Measurements from ENCODE around the gene SLC12A7. TPM values are rescaled to one million over a fixed set of nuclear protein-coding genes. Genes with fewer than 3 reads are reported as not detected.
A peak's percentile ranks its signal among the peaks of the same experiment; 100 is the strongest.

Gene SLC12A7
- total RNA-seq, 6 experiments from 2014 or later: 0.07 to 0.09 (median 0.09) TPM; not detected in 3

DNA sequence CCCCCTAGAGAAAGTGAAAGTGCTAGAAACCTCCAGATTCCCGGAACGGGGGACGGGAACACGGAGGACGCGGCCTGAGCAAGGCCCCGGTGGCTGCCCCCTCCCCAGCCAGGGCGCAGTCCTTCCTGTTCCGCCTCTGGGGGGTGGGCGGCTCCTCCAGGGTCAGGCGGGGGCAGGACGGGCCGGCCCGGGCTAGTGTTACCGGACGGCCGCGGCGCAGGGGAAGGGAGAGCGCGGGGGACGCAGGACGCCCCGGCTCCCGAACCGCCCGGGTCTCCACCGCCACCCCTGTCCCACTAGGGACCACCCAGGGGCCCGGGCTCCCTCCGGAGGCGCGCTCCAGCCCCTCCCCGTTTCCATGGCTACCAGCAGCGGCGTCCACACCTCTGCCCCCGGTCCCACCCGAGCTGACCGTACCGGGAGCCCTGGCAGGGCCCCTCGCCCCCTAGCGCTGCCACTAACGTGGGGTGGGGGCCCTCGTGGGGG is 579 bp downstream of the SLC12A7 start:
- Mint-ChIP-seq H3K4me3 (peak overlapping the region; percentile 84), H3K27ac (no peak overlapping the region), H3K9me3 (no peaks in the 10 kb centered on the region), H3K27me3 (ENCODE audit: insufficient read depth) (peaks cover 26% of the 10 kb centered on the region), H3K36me3 (ENCODE audit: low read depth) (no peaks in the 10 kb centered on the region), H3K4me1 (ENCODE audit: low read depth) (no peaks in the 10 kb centered on the region)
- TF ChIP-seq, protein P1, sequence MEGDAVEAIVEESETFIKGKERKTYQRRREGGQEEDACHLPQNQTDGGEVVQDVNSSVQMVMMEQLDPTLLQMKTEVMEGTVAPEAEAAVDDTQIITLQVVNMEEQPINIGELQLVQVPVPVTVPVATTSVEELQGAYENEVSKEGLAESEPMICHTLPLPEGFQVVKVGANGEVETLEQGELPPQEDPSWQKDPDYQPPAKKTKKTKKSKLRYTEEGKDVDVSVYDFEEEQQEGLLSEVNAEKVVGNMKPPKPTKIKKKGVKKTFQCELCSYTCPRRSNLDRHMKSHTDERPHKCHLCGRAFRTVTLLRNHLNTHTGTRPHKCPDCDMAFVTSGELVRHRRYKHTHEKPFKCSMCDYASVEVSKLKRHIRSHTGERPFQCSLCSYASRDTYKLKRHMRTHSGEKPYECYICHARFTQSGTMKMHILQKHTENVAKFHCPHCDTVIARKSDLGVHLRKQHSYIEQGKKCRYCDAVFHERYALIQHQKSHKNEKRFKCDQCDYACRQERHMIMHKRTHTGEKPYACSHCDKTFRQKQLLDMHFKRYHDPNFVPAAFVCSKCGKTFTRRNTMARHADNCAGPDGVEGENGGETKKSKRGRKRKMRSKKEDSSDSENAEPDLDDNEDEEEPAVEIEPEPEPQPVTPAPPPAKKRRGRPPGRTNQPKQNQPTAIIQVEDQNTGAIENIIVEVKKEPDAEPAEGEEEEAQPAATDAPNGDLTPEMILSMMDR (IDR thresholded peaks at IDR 0.05): no peak
- no peak for DNase-seq

- H3K27ac Mint-ChIP-seq: no peak overlapping the region
Measured at GRCh38 chr5:1110307-1111240, 1.3 kb downstream of the SLC12A7 start.

GRCh38 chr5:1109542-1110306 is 2.1 kb downstream of the SLC12A7 start:
- no peaks in the 10 kb centered on the region for H3K9me3 Mint-ChIP-seq
- no peak overlapping the region for H3K4me3 Mint-ChIP-seq
- TF ChIP-seq, protein P1 (IDR thresholded peaks at IDR 0.05): no peak
- H3K36me3 Mint-ChIP-seq (ENCODE audit: low read depth): no peaks in the 10 kb centered on the region
- no peak for DNase-seq
- H3K27ac Mint-ChIP-seq: no peak overlapping the region
- no peaks in the 10 kb centered on the region for H3K4me1 Mint-ChIP-seq (ENCODE audit: low read depth)
- H3K27me3 Mint-ChIP-seq (ENCODE audit: insufficient read depth): peaks cover 26% of the 10 kb centered on the region

More at GRCh38 chr5:1110307-1111240, 1.3 kb downstream of the SLC12A7 start:
- peaks cover 26% of the 10 kb centered on the region for H3K27me3 Mint-ChIP-seq (ENCODE audit: insufficient read depth)
- H3K36me3 Mint-ChIP-seq (ENCODE audit: low read depth): no peaks in the 10 kb centered on the region
- TF ChIP-seq, protein P1 (IDR thresholded peaks at IDR 0.05): no peak
- no peaks in the 10 kb centered on the region for H3K4me1 Mint-ChIP-seq (ENCODE audit: low read depth)
- H3K4me3 Mint-ChIP-seq: peak overlapping the region; percentile 84
- DNase-seq: no peak
- H3K9me3 Mint-ChIP-seq: no peaks in the 10 kb centered on the region

DNA sequence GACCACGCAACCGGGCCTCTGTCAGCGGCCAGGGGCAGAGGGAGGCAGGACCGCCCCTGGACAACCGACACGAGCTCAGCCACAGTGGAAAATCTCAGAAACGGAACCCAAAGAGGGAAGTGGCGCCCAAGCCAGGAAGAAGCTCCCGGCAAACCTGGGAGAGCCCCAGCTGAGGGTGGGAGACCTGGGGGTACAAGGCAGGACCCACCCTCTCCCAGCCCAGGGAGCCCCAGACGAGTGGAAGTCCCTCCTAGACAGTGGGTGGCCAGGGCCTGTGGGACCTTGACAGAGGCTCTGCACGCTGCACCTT is 3.0 kb downstream of the SLC12A7 start:
- no peak for DNase-seq
- Mint-ChIP-seq H3K9me3 (no peaks in the 10 kb centered on the region), H3K27ac (no peak overlapping the region), H3K4me3 (no peak overlapping the region), H3K4me1 (ENCODE audit: low read depth) (no peaks in the 10 kb centered on the region), H3K36me3 (ENCODE audit: low read depth) (no peaks in the 10 kb centered on the region), H3K27me3 (ENCODE audit: insufficient read depth) (peaks cover 24% of the 10 kb centered on the region)
- TF ChIP-seq, protein P1 (IDR thresholded peaks at IDR 0.05): no peak

DNA sequence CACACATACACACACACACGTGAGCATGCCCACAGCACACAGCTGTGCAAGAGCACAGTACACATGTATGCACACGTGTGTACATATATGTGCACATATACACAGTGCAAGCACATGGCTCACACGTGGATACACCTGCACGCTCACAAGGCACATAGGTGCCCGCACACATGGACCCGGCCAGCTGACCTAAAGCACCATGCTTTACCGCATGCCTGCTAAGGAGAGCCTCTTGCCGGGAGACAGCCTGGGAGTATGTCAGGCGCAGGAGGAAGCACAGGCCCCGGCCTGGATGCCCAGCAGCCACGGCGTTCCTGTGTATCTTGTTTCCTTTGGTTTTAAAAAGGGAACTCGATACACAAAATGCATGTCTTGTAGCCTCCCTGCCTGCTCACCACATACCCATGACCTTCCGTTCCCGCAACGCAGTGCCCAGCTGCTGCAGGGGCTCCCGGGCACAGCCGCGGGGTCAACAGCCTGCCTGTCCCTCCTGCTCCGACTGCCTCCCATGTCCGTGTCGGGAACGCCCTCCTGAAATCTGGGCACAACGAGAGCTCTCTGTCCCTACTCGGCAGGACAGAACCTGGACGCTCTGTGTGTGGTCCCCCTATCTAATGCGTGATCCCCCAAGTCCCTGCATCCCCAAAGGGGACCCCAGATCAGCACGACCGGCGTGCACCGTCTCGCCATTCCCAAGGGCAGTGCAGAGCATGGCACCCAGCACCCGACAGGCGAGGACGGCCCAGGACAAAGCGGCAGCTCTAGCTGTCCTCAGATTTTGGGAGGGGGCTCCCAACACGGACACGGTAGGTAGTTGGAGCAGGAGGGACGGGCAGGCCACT is 3.6 kb downstream of the SLC12A7 start:
- Mint-ChIP-seq H3K36me3 (ENCODE audit: low read depth) (no peaks in the 10 kb centered on the region), H3K27ac (no peak overlapping the region), H3K4me1 (ENCODE audit: low read depth) (no peaks in the 10 kb centered on the region)

More for the DNA sequence above, 3.6 kb downstream of the SLC12A7 start:
- Mint-ChIP-seq H3K9me3 (no peaks in the 10 kb centered on the region), H3K4me3 (no peak overlapping the region), H3K27me3 (ENCODE audit: insufficient read depth) (peaks cover 28% of the 10 kb centered on the region)
- TF ChIP-seq, protein P1 (IDR thresholded peaks at IDR 0.05): no peak
- DNase-seq: no peak

Measured in HFFc6 (cell line).